Osteoblast (primary cell): ENCODE results near the gene PALM2AKAP2. TPM values are rescaled to one million over a fixed set of nuclear protein-coding genes. Genes with fewer than 3 reads are reported as not detected.
A peak's percentile ranks its signal among the peaks of the same experiment; 100 is the strongest.

ENCODE experiments used
- DNase-seq: peaks from one replicate; pipeline ENCODE4 v3.0.0; 2011; ENCODE audit warnings: low spot score, mixed read lengths; ENCODE audit not compliant: insufficient read length; ENCODE audit errors: missing footprints
- H2AFZ ChIP-seq: 2 replicates; pipeline ENCODE4 v1.6.0; 2011; ENCODE audit warnings: mild to moderate bottlenecking, low read length
- H3K27ac ChIP-seq: 2 replicates; pipeline ENCODE4 v1.5.1; 2011; ENCODE audit warnings: mild to moderate bottlenecking, low read depth, low read length, moderate library complexity
- H3K27me3 ChIP-seq: 2 replicates; pipeline ENCODE4 v1.6.0; 2012; ENCODE audit warnings: mild to moderate bottlenecking, control low read depth, inconsistent platforms, low read length, moderate library complexity; ENCODE audit not compliant: insufficient read depth
- H3K36me3 ChIP-seq: 2 replicates; pipeline ENCODE4 v1.5.1; 2011; ENCODE audit warnings: mild to moderate bottlenecking, low read length, control low read depth, moderate library complexity; ENCODE audit not compliant: insufficient read depth
- H3K4me1 ChIP-seq: 2 replicates; pipeline ENCODE4 v1.5.1; 2011; ENCODE audit warnings: mild to moderate bottlenecking, low read length, control low read depth, moderate library complexity; ENCODE audit not compliant: insufficient read depth
- H3K4me2 ChIP-seq: 2 replicates; pipeline ENCODE4 v1.6.0; 2011; ENCODE audit warnings: mild to moderate bottlenecking, low read length; ENCODE audit not compliant: insufficient read depth
- H3K4me3 ChIP-seq: fragments of 200-600 bp; sonication (generic); 3 replicates; pipeline ENCODE4 v1.5.1; 2012; ENCODE audit warnings: mild to moderate bottlenecking, low read length, inconsistent platforms; ENCODE audit not compliant: insufficient read depth
- H3K79me2 ChIP-seq: 2 replicates; pipeline ENCODE4 v1.6.0; 2012; ENCODE audit warnings: mild to moderate bottlenecking, low read length, control low read depth, inconsistent platforms; ENCODE audit not compliant: insufficient read depth
- H3K9me3 ChIP-seq: 2 replicates; pipeline ENCODE4 v1.5.1; 2011; ENCODE audit warnings: low read depth, low read length, control low read depth
- H4K20me1 ChIP-seq: 2 replicates; pipeline ENCODE4 v1.6.0; 2012; ENCODE audit warnings: mild to moderate bottlenecking, low read length, control low read depth; ENCODE audit not compliant: insufficient read depth
- CTCF ChIP-seq: IDR thresholded peaks from 2 replicates; pipeline ENCODE4 v1.5.1; 2011; ENCODE audit warnings: mild to moderate bottlenecking, low read depth, low read length, moderate library complexity; ENCODE audit errors: extremely low read depth
- total RNA-seq: library from RNA; depleted of rRNA; stranded (reverse); fragments of >200 nt; gene quantifications from 2 replicates; pipeline ENCODE4 v1.2.3, GENCODE V29; 2012

Gene PALM2AKAP2
- total RNA-seq, 1 donor = 25.3 TPM

- Histone ChIP-seq H3K27ac (no peak overlapping the region), H3K4me2 (no peak overlapping the region), H3K4me3 (no peak overlapping the region), H3K4me1 (peaks cover 31% of the 10 kb centered on the region), H3K27me3 (no peaks in the 10 kb centered on the region), H3K9me3 (no peaks in the 10 kb centered on the region), H3K79me2 (peaks cover 28% of the 10 kb centered on the region), H3K36me3 (no peaks in the 10 kb centered on the region), H4K20me1 (peaks cover 6% of the 10 kb centered on the region), H2AFZ (no peak overlapping the region)
- TF ChIP-seq CTCF = no peak
- no peak for DNase-seq
Measured at GRCh38 chr9:109812818-109813281, 32.9 kb downstream of the PALM2AKAP2 start.

- Histone ChIP-seq H4K20me1 (peaks cover 6% of the 10 kb centered on the region), H3K79me2 (peaks cover 28% of the 10 kb centered on the region), H3K36me3 (no peaks in the 10 kb centered on the region), H3K9me3 (no peaks in the 10 kb centered on the region), H3K27ac (no peak overlapping the region), H3K4me2 (no peak overlapping the region), H2AFZ (no peak overlapping the region), H3K4me1 (peaks cover 35% of the 10 kb centered on the region), H3K27me3 (no peaks in the 10 kb centered on the region), H3K4me3 (no peak overlapping the region)
- no peak for TF ChIP-seq CTCF
- no peak for DNase-seq
Measured at GRCh38 chr9:109813303-109813702, 33.3 kb downstream of the PALM2AKAP2 start.

- no peak for TF ChIP-seq CTCF
- Histone ChIP-seq H3K27ac (no peak overlapping the region), H2AFZ (no peak overlapping the region), H3K4me3 (no peak overlapping the region), H3K4me2 (no peak overlapping the region), H3K36me3 (no peaks in the 10 kb centered on the region), H3K27me3 (no peaks in the 10 kb centered on the region), H3K9me3 (no peaks in the 10 kb centered on the region), H3K4me1 (peaks cover 39% of the 10 kb centered on the region), H3K79me2 (peaks cover 27% of the 10 kb centered on the region), H4K20me1 (peaks cover 6% of the 10 kb centered on the region)
- no peak for DNase-seq
Measured at GRCh38 chr9:109813829-109814228, 33.8 kb downstream of the PALM2AKAP2 start.

GRCh38 chr9:109815366-109815947 lies 35.5 kb downstream of the PALM2AKAP2 start:
- Histone ChIP-seq H3K36me3 (no peaks in the 10 kb centered on the region), H4K20me1 (peaks cover 3% of the 10 kb centered on the region), H3K27ac (peak overlapping the region; percentile 97), H3K4me3 (no peak overlapping the region), H3K27me3 (no peaks in the 10 kb centered on the region), H3K79me2 (peaks cover 16% of the 10 kb centered on the region), H3K4me2 (peak overlapping the region; percentile 9), H3K4me1 (peaks cover 39% of the 10 kb centered on the region), H2AFZ (no peak overlapping the region), H3K9me3 (no peaks in the 10 kb centered on the region)
- DNase-seq = no peak
- TF ChIP-seq CTCF = no peak
